ENCODE data around the gene PTPRR. TPM values are rescaled to one million over a fixed set of nuclear protein-coding genes. Genes with fewer than 3 reads are reported as not detected.

Gene PTPRR
- total and polyA plus RNA-seq, 4 donors: 0.02 to 0.08 TPM; not detected in 2

GRCh38 chr12:70853326-70853725, 67.2 kb downstream of the PTPRR start:
- no peaks in the 10 kb centered on the region for H3K36me3 ChIP-seq (ENCODE audit: control insufficient read depth in 4 of 4, insufficient read depth in 3 of 4, low read depth in 1 of 4, low read length in 3 of 4)
- H3K4me3 ChIP-seq (ENCODE audit: low read depth in 1 of 3, low read length in 3 of 3): no peak overlapping the region
- no peaks in the 10 kb centered on the region for H3K9me3 ChIP-seq (ENCODE audit: control insufficient read depth in 4 of 4, low read length in 3 of 4)
- H3K4me1 ChIP-seq (ENCODE audit: control insufficient read depth in 4 of 4, insufficient read depth in 4 of 4, low read length in 3 of 4): peaks cover 4 to 16% (median 7%) of the 10 kb centered on the region in 4 donors
- peak; percentile 29 to 36 for TF ChIP-seq RAD21 (IDR thresholded peaks at IDR 0.05)
- peak; percentile 15 for TF ChIP-seq SP1 (IDR thresholded peaks at IDR 0.05)
- TF ChIP-seq JUND (IDR thresholded peaks at IDR 0.05): peak in 1 of 2 donors; percentile 52
- TF ChIP-seq REST (IDR thresholded peaks at IDR 0.05): no peak
- TF ChIP-seq YY1 (IDR thresholded peaks at IDR 0.05): peak; percentile 79
- peak in 1 of 2 donors; percentile 18 for TF ChIP-seq GABPA (IDR thresholded peaks at IDR 0.05 in 1 of 2, conservative IDR thresholded peaks at IDR 0.05 in 1 of 2)
- TF ChIP-seq MAX (IDR thresholded peaks at IDR 0.05): peak; percentile 68
- TF ChIP-seq ATF3 (IDR thresholded peaks at IDR 0.05): peak; percentile 34
- TF ChIP-seq CTCF (IDR thresholded peaks at IDR 0.05; ENCODE audit: low read depth, low read length, missing input control): no peak
- TF ChIP-seq RXRA (IDR thresholded peaks at IDR 0.05): peak; percentile 40 to 76
- no peak for TF ChIP-seq NR2F2 (IDR thresholded peaks at IDR 0.05)
- TF ChIP-seq FOXA1 (IDR thresholded peaks at IDR 0.05): peak; percentile 47
- peak in 1 of 2 donors; percentile 42 for TF ChIP-seq EGR1 (IDR thresholded peaks at IDR 0.05; ENCODE audit: low read depth in 2 of 2)
- TF ChIP-seq HNF4G (IDR thresholded peaks at IDR 0.05): peak; percentile 31
- peak; percentile 45 for TF ChIP-seq ZBTB33 (IDR thresholded peaks at IDR 0.05)
- peak; percentile 77 to 84 for TF ChIP-seq HNF4A (conservative IDR thresholded peaks at IDR 0.05)
- TF ChIP-seq FOXA2 (IDR thresholded peaks at IDR 0.05): peak; percentile 78
- TF ChIP-seq TAF1 (conservative IDR thresholded peaks at IDR 0.05): no peak
- H3K9ac ChIP-seq (ENCODE audit: low read depth in 1 of 2, low read length in 2 of 2): no peak overlapping the region
- no peak for DNase-seq (ENCODE audit: low spot score)
- no peaks in the 10 kb centered on the region for H3K27me3 ChIP-seq (ENCODE audit: control insufficient read depth in 4 of 4, insufficient read depth in 4 of 4, low read length in 3 of 4)
- H3K27ac ChIP-seq (ENCODE audit: low read depth in 1 of 2, low read length in 2 of 2): no peak overlapping the region
- WGBS: 30% methylated on average over 3 of the region's 3 CpGs

All from liver (tissue), 9 donors.